RWPE1 (cell line): Measurements from ENCODE around the gene IGF1R.

ENCODE experiments used
- CTCF ChIA-PET: fragments of 350-600 bp; sonication (Branson Sonifier 250); formaldehyde crosslinking; extraction: SDS; loops from one replicate; lab custom pipeline; 2021; lab: Yijun Ruan, JAX
- POLR2A ChIA-PET: fragments of 400-600 bp; formaldehyde crosslinking; extraction: SDS; loops from one replicate; lab custom pipeline; 2020; ENCODE audit warnings: antibody characterized with exemption; ENCODE audit not compliant: low non-redundant PET; lab: Yijun Ruan, JAX
- DNase-seq: peaks from one replicate; pipeline ENCODE4 v3.0.0; 2012; ENCODE audit warnings: low spot score
- H3K27ac ChIP-seq: fragments of 450-650 bp; 2 replicates; pipeline ENCODE4 v1.5.1; 2017
- TF ChIP-seq, protein P1 (sequence below): fragments of 450-650 bp; conservative IDR thresholded peaks from 2 replicates; pipeline ENCODE4 v1.5.1; 2017; ENCODE audit warnings: low read depth, mild to moderate bottlenecking

IGF1R gene

GRCh38 chr15:98845138-98845884 is 197.0 kb downstream of the IGF1R start:
- POLR2A ChIA-PET = no interaction called here
- H3K27ac ChIP-seq = no peak overlapping the region
- TF ChIP-seq, protein P1, sequence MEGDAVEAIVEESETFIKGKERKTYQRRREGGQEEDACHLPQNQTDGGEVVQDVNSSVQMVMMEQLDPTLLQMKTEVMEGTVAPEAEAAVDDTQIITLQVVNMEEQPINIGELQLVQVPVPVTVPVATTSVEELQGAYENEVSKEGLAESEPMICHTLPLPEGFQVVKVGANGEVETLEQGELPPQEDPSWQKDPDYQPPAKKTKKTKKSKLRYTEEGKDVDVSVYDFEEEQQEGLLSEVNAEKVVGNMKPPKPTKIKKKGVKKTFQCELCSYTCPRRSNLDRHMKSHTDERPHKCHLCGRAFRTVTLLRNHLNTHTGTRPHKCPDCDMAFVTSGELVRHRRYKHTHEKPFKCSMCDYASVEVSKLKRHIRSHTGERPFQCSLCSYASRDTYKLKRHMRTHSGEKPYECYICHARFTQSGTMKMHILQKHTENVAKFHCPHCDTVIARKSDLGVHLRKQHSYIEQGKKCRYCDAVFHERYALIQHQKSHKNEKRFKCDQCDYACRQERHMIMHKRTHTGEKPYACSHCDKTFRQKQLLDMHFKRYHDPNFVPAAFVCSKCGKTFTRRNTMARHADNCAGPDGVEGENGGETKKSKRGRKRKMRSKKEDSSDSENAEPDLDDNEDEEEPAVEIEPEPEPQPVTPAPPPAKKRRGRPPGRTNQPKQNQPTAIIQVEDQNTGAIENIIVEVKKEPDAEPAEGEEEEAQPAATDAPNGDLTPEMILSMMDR = no peak
- no peak for DNase-seq
- CTCF ChIA-PET = interaction anchor here (0.7 kb wide), 1 partner anchor 232 kb away, joined by 3 read pairs; no protein-coding TSS in a partner anchor

DNA sequence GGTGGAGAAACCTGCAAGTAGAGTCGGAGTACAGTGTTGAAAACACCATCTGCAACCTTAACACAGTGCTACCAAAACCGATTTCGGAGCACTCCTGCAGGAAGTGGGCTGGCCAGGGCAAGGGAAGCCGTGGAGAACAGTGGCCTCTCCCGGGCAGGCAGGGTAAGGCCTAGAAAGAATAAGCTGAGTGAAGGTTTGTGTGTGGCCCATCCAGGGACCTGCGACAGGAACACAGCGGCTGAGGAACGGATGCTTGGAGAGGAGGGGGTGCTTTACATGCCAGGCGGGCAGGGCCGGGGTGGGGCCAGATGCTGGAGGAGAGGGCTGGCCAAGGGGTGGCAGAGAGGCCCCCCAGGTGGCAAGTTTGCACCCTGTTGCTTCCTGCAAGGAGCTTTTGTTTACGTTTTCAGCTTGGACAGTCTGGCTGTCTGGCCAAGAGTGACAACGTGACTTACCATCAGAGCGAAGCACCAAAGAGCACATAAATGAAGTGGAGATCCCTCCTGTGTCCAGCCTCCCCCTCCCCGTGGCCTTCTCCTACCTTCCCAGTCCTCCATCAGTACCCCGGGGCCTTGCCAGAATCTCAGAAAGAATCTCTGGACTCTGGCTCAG is 202.7 kb downstream of the IGF1R start:
- CTCF ChIA-PET = interaction anchor here (0.6 to 1.7 kb wide), 10 partner anchors 72 to 236 kb away, joined by 3 to 7 read pairs (median 4); no protein-coding TSS in a partner anchor
- DNase-seq = peak; percentile 80
- POLR2A ChIA-PET = no interaction called here
- peak overlapping the region; percentile 91 for H3K27ac ChIP-seq
- TF ChIP-seq, protein P1 = peak; percentile 88

DNA sequence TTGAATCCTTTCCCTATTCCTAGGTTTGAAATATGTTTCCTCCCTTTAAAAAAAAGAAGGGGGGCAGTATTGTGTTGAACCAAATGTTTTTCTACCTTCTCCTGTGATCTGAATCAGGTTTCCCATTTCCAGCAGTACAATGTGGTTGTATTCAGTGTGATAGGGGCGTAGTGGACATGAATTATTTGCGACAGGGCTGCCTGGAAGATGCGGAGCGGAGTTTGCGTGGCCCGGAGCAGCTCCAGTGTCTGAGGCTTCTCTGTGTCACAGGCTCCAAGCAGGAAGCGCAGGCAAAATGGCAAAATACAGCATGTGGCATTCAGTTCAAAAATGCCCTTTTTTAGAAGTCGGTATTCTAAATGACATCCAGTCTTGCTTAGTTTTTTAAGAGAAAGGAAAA is 204.8 kb downstream of the IGF1R start:
- peak overlapping the region; percentile 91 for H3K27ac ChIP-seq
- ChIA-PET CTCF (no interaction called here), POLR2A (no interaction called here)
- no peak for DNase-seq
- TF ChIP-seq, protein P1 = no peak

- ChIA-PET CTCF (interaction anchor here (1.3 kb wide), 1 partner anchor 75 kb away, joined by 9 read pairs; no protein-coding TSS in a partner anchor), POLR2A (no interaction called here)
- no peak for DNase-seq
- peak overlapping the region; percentile 91 for H3K27ac ChIP-seq
- TF ChIP-seq, protein P1 = no peak
Measured at GRCh38 chr15:98853617-98854420, 205.5 kb downstream of the IGF1R start.

DNA sequence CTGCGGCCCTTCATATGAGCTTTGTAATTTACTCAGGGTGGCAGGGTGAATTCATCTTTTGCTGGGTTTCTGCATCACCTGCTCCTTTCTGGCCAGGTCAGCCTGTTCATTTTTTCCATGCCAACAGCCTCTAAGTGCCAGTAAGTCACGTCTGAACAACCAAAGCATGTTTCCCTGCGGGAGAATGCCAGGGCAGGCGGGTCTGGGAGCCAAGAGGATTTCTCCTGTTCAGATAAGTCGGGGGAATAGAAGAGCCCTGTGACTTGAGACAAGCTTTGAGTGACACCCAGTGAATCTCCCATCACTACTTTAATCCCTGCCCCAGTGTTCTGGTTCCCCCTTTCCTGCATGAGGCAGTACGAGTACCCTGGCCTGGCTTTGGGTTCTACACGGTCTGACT is 206.2 kb downstream of the IGF1R start:
- ChIA-PET POLR2A (no interaction called here), CTCF (interaction anchor here (1.1 to 1.3 kb wide), 2 partner anchors 50 to 75 kb away, joined by 3 to 9 read pairs; no protein-coding TSS in a partner anchor)
- TF ChIP-seq, protein P1 = no peak
- no peak for DNase-seq
- peak overlapping the region; percentile 91 for H3K27ac ChIP-seq
